Natural killer cell (primary cell): ENCODE results near the gene ARID5B. TPM values are rescaled to one million over a fixed set of nuclear protein-coding genes. Genes with fewer than 3 reads are reported as not detected.

Source experiments
- ATAC-seq, 3 donors: fragments of 150-1000 bp in 2 of 3; fragments of 200-7000 bp in 1 of 3; cut with Tn5 transposase; 1 replicate in 1 of 3; 2 replicates in 2 of 3; pipeline ENCODE4 v1.10.0; 2021; ENCODE audit warnings: mild to moderate bottlenecking in 2 of 3, moderate library complexity in 2 of 3
- DNase-seq, 2 donors: peaks; one replicate each; pipeline versions ENCODE4 v3.0.0 to v3.0.0-alpha.2; 2013 to 2021; ENCODE audit warnings: mixed read lengths in 1 of 2
- H3K27ac ChIP-seq: one replicate; pipeline ENCODE4 v1.5.1; 2013; ENCODE audit warnings: mild to moderate bottlenecking, low read length
- H3K27me3 ChIP-seq: one replicate; pipeline ENCODE4 v1.6.1; 2013; ENCODE audit warnings: low read length; ENCODE audit not compliant: control insufficient read depth, insufficient read depth
- H3K36me3 ChIP-seq: one replicate; pipeline ENCODE4 v1.6.1; 2013; ENCODE audit warnings: low read length; ENCODE audit not compliant: control insufficient read depth, insufficient read depth
- H3K4me1 ChIP-seq: one replicate; pipeline ENCODE4 v1.6.1; 2013; ENCODE audit warnings: low read length; ENCODE audit not compliant: control insufficient read depth, insufficient read depth
- H3K4me3 ChIP-seq: one replicate; pipeline ENCODE4 v1.5.1; 2013; ENCODE audit warnings: low read length
- H3K9me3 ChIP-seq: one replicate; pipeline ENCODE4 v1.6.1; 2013; ENCODE audit warnings: low read length; ENCODE audit not compliant: control insufficient read depth, insufficient read depth
- H3K27ac Mint-ChIP-seq, 2 donors: one replicate each; pipeline ENCODE4 v1.8.0; 2022; ENCODE audit warnings: mild to moderate bottlenecking in 2 of 2, mixed read lengths in 2 of 2, moderate library complexity in 1 of 2
- H3K27me3 Mint-ChIP-seq, 2 donors: one replicate each; pipeline ENCODE4 v1.8.0; 2022; ENCODE audit warnings: low read depth in 2 of 2, mixed read lengths in 2 of 2
- H3K36me3 Mint-ChIP-seq: one replicate; pipeline ENCODE4 v1.8.0; 2022; ENCODE audit warnings: mixed read lengths
- H3K4me1 Mint-ChIP-seq, 2 donors: one replicate each; pipeline ENCODE4 v1.8.0; 2022; ENCODE audit warnings: mixed read lengths in 2 of 2
- H3K4me3 Mint-ChIP-seq: one replicate; pipeline ENCODE4 v1.8.0; 2022; ENCODE audit warnings: mild to moderate bottlenecking, moderate library complexity, mixed read lengths
- H3K9me3 Mint-ChIP-seq, 2 donors: one replicate each; pipeline ENCODE4 v1.8.0; 2022; ENCODE audit warnings: mixed read lengths in 2 of 2
- WGBS: methylation state at CpG from one replicate; pipeline ENCODE4 v1.1.7; 2013; ENCODE audit warnings: missing lambda C conversion rate; ENCODE audit not compliant: insufficient coverage; 5-methylcytosine and 5-hydroxymethylcytosine counted together
- intact Hi-C: fragments of 100-400 bp; cut with micrococcal nuclease; formaldehyde crosslinking; loops from one replicate; pipeline ENCODE4 v1.14.2; 2022
- total RNA-seq, 4 donors: library from RNA; stranded (reverse); fragments of 120-200 nt in 1 of 4; gene quantifications; one replicate each; pipeline versions ENCODE4 v1.2.3 to v1.2.4, GENCODE V29; 2013 to 2022
- TF ChIP-seq, protein P1 (sequence below): fragments of 200-600 bp; IDR thresholded peaks from one replicate; pipeline ENCODE4 v1.8.0; 2022; ENCODE audit warnings: antibody characterized with exemption

Gene ARID5B
- total RNA-seq, 3 donors from 2014 or later (not counting 1 experiment from before 2014, with no cell fraction given), result 22.3 to 44.3 (median 31.3) TPM

DNA sequence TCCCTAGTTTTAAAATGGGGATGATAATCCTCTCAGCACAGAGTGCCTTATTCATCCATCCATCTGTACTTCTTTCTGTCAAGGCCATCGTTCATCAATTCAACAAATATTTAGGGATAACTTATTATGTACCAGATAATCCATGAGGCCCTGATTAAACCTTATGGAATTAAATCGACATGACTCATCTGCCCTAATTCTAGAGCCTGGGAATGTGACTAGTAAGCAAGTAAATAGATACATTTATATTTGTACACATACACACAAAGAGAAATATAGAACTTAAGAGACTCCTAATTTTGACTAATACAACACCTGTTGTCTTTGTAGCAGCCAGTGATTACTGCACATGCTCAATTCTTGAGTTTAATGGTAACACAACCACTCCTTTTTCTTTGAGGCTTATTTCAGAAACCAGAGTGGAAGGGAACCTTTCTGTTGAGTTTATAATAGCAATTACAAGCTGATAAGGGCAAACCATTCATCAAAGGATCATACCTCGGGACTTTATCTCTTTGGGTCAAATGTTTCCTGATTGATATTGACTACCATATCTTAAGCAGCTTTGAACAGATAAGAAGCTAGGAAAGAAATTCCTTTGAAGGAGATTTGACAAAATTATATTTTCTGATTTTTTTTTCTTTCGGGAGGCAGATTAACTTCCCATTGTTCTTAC lies 122.7 kb downstream of the ARID5B start:
- H3K4me1 ChIP-seq, result no peaks in the 10 kb centered on the region
- 100% methylated on average over 2 of the region's 4 CpGs for WGBS
- no peak for ATAC-seq

DNA sequence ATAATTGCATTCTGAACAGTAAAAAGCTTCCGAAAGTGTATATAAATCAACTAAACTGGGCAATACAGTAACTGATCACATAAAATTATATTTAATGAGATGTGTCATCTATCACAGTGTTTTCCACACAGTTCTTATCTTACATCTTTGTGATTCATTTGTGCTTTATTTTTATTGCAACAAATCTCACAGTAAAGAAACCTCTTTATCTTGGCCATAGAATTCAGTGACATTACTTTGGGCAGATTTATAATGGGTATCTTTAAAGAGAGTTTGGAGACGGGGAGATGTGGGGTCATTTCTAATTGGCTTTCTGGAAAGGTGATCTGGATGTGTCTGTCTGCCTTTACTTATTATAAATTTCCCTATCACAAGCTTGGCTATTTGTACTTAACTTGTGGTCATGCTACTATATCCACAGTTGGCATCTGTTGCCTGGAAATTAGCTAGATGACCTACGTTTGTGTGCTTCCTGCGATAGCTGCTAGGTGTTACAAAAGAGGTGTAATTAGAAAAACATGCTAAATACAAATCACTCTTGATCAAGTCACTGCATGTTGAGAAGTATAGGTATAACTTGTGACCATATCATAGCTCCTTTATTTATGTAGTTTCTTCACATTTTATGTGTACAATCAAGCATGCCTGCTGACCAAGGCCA lies 123.8 kb downstream of the ARID5B start:
- no peak overlapping the region for H3K4me3 Mint-ChIP-seq
- peaks cover 52 to 60% of the 10 kb centered on the region in 2 donors for H3K4me1 Mint-ChIP-seq
- no peak overlapping the region for H3K27ac ChIP-seq
- no peaks in the 10 kb centered on the region for H3K9me3 Mint-ChIP-seq
- no peak for DNase-seq
- H3K4me3 ChIP-seq, result no peak overlapping the region
- ATAC-seq, result no peak
- H3K27me3 ChIP-seq, result no peaks in the 10 kb centered on the region
- no peaks in the 10 kb centered on the region for H3K4me1 ChIP-seq
- 50% methylated on average over 1 of the region's 4 CpGs for WGBS
- no peaks in the 10 kb centered on the region for H3K36me3 Mint-ChIP-seq
- TF ChIP-seq, protein P1, sequence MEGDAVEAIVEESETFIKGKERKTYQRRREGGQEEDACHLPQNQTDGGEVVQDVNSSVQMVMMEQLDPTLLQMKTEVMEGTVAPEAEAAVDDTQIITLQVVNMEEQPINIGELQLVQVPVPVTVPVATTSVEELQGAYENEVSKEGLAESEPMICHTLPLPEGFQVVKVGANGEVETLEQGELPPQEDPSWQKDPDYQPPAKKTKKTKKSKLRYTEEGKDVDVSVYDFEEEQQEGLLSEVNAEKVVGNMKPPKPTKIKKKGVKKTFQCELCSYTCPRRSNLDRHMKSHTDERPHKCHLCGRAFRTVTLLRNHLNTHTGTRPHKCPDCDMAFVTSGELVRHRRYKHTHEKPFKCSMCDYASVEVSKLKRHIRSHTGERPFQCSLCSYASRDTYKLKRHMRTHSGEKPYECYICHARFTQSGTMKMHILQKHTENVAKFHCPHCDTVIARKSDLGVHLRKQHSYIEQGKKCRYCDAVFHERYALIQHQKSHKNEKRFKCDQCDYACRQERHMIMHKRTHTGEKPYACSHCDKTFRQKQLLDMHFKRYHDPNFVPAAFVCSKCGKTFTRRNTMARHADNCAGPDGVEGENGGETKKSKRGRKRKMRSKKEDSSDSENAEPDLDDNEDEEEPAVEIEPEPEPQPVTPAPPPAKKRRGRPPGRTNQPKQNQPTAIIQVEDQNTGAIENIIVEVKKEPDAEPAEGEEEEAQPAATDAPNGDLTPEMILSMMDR, result no peak
- H3K9me3 ChIP-seq, result no peaks in the 10 kb centered on the region
- H3K27me3 Mint-ChIP-seq, result no peaks in the 10 kb centered on the region
- peak overlapping the region in 1 of 2 donors; percentile 59 for H3K27ac Mint-ChIP-seq
- intact Hi-C loops, result no loop called here
- H3K36me3 ChIP-seq, result no peaks in the 10 kb centered on the region

More for the DNA sequence above, 122.7 kb downstream of the ARID5B start:
- H3K27me3 ChIP-seq, result no peaks in the 10 kb centered on the region
- Mint-ChIP-seq H3K27me3 (no peaks in the 10 kb centered on the region), H3K4me3 (no peak overlapping the region), H3K27ac (no peak overlapping the region), H3K4me1 (peaks cover 53% of the 10 kb centered on the region in 2 donors), H3K9me3 (no peaks in the 10 kb centered on the region), H3K36me3 (no peaks in the 10 kb centered on the region)
- H3K9me3 ChIP-seq, result no peaks in the 10 kb centered on the region
- H3K36me3 ChIP-seq, result no peaks in the 10 kb centered on the region
- no peak overlapping the region for H3K4me3 ChIP-seq
- no peak for DNase-seq
- intact Hi-C loops, result no loop called here
- TF ChIP-seq, protein P1, result no peak
- no peak overlapping the region for H3K27ac ChIP-seq

DNA sequence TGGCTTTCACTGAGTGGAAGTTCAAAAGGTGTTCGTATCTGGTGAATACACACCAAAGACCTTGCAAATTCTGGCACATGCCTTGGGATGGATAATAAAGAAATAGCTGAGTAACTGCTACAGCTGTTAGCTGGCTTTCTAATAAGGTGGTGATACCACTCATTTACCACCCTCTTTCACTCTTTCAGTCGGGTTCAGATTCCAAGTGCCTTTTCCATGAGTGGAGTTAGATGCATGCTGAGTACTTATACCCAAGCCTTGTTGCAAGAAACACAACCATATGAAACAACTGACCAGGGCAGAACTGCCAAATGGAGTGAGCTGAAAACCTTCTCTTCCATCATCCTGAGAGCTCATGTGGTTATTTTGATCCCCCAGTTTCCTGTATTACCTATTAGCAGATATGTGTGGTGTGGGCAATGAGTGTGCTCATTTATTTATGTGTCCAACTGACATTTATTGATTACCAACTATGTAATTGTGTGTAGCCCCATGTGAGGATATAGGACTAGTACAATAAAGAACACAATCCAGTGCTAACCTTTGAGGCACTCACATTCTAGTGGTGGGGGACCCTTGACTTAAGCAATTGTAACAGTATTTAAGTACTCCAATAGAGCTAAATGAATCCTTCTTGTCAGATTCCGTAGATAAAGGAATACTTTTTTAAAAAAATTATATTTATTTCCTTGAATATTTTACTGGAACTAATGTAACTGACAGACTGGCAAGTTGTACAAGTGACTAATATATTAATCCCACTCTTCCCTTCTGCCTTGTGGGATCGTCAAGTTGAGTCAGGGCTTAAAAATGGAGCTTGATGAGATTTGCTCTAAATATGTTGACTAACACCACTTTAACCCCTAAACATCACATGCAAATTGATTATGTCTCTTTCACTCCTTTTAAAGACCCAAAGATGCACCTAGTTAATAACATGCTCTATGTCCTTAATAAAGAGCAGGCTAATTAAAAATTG lies 124.7 kb downstream of the ARID5B start:
- ATAC-seq, result no peak
- intact Hi-C loops, result no loop called here
- Mint-ChIP-seq H3K9me3 (no peaks in the 10 kb centered on the region), H3K4me1 (peaks cover 49 to 55% of the 10 kb centered on the region in 2 donors), H3K36me3 (no peaks in the 10 kb centered on the region), H3K4me3 (no peak overlapping the region), H3K27ac (no peak overlapping the region), H3K27me3 (no peaks in the 10 kb centered on the region)
- Histone ChIP-seq H3K27me3 (no peaks in the 10 kb centered on the region), H3K4me1 (no peaks in the 10 kb centered on the region), H3K36me3 (no peaks in the 10 kb centered on the region), H3K9me3 (no peaks in the 10 kb centered on the region), H3K27ac (no peak overlapping the region), H3K4me3 (no peak overlapping the region)
- TF ChIP-seq, protein P1, result no peak
- WGBS, result 100% methylated on average over 1 of the region's 4 CpGs
- DNase-seq, result no peak
